Inflammatory macrophage treated with lipopolysaccharide for 1 hour (primary cell): Measurements from ENCODE around the gene ENTREP3.

Source experiments
- DNase-seq, 2 donors: peaks; one replicate each; pipeline ENCODE4 v3.0.0-alpha.2; 2020 to 2022

ENTREP3 gene

GRCh38 chr1:155277902-155278688, 22.8 kb upstream of the ENTREP3 start:
- peak; percentile 12 to 23 for DNase-seq

- DNase-seq: peak; percentile 91 to 98
These were observed 22.0 kb upstream of the ENTREP3 start, which contains the start of gene HCN3 for GRCh38 chr1:155277070-155277901. Gene HCN3, plus strand, starts transcription at chr1:155277463. Its CDS starts 128 bp downstream, at chr1:155277591.

- peak; percentile 94 to 96 for DNase-seq
These were observed 18.3 kb upstream of the ENTREP3 start, which contains the start of gene CLK2 for GRCh38 chr1:155273343-155274245. Gene CLK2, minus strand, starts transcription at chr1:155273504. Its CDS starts 2,527 bp downstream, at chr1:155270977.

- peak in 1 of 2 donors; percentile 15 for DNase-seq
These were observed 17.4 kb upstream of the ENTREP3 start for GRCh38 chr1:155272466-155273342.

- no peak for DNase-seq
These were observed 14.1 kb upstream of the ENTREP3 start for GRCh38 chr1:155269381-155269780.

GRCh38 chr1:155268630-155269029, 13.3 kb upstream of the ENTREP3 start:
- DNase-seq: no peak

GRCh38 chr1:155267373-155267772, 12.1 kb upstream of the ENTREP3 start:
- DNase-seq: no peak

DNA sequence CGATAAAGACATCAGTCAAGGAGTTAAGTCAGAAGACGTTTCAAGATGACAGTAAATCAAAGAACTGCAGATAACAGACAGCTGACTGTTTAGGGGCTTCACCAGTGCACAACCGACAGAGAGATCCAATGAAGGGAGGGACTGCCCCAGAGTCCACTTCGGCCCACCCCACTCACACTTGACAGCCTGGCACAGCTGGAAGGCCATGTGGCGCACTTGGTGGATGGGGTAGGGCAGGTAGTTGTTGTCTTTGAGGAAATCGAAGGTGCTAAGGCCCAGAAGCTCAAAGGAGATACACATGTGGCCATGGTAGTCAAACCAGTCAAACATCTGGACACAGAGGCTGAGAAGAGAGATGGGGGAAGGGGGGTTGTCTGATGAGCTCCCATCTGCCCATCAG, 11.3 kb upstream of the ENTREP3 start:
- DNase-seq: no peak

- DNase-seq: no peak
These were observed 7.8 kb upstream of the ENTREP3 start for GRCh38 chr1:155263067-155263466.

DNA sequence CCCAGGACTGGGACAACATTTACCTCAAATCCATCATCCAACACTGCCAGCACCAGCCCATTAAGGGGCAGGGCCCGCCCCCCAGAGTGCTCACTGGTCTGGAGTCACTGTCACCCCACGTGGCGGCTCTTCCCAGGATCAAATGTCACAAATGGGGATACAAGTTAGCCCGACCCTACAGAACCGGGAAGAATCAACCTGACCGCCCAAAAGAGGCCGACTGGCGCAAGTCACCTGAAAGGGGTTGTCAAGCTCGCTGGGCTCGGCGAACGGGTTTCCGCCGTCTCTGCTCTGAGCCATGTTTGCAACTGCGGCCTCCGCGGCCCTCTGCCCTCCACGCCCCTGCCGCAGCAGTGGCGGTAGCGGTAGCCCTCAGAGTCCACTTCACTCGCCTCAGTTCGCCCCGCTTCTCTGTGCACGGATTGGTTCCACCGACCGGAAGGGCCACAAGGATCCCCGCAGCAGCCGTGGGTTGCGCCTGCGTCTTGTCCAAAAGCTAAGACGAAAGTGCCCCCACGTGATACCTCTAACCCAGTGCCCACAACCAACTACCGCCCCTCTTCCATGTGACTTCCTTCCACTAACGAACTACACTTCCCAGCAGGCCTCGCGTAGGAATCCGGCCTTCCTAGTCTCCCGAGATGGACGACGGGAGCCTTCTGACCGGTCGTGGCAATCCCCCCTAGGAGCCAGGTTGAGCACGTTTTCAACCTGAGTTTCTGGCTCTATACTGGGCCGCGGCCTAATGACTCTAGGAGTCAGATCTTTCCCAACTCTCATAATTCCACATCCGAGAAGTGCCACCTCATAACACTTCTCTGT, 6.8 kb upstream of the ENTREP3 start, which contains the start of gene SCAMP3:
Gene SCAMP3 (minus strand): TSS at position 509 of the 822 bp plus-strand sequence. CDS start 209 bp downstream, at position 300.
- DNase-seq: peak; percentile 98

GRCh38 chr1:155261493-155261851, 6.2 kb upstream of the ENTREP3 start:
- DNase-seq: peak; percentile 25

DNA sequence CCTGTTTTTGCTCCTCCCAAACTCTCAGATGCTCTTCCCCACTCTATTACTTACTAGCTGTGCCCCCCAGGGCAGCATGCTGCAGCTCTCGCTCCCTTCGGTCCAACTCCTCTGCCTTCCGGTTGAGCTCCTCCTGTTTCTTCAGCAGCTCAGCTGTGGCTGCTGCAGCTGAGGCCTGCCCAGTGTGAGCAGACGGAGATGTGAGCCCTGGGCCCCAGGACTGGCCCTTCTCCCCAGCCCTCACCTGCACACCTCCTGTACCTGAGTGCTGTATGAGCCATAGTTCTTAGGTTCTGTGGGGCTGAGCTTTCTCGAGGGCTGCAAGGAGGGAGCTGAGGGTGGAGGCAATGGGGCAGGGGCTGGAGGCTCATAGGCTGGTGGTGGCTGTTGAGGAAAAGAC, 5.0 kb upstream of the ENTREP3 start:
- no peak for DNase-seq

GRCh38 chr1:155256058-155256852, 972 bp upstream of the ENTREP3 start:
- DNase-seq: no peak

DNA sequence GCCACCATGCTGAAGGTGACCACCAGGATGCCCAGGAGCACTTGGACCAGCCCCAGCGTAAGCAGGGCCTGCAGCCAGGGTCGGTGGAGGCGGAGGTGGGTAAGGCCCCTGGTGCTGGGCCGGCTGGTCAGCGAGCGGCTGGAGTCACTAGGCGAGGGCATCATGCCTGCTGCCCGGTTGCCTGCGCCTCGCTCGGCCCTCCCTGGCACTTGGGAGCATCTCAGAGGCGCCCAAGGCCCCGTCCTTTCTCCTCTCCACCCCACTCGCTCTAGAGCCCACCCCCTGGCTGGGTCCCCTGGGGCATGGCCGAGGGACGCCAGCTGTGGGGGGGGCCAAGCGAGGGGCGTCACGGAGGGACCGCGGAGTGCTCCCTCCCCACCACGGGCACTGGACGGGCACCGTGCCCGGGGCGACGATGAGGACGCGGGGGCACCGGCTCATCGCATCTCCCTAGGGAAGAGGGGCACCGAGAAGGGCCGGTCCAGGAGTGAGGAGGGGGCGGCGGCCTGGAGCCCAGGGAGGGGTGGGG, 505 bp downstream of the ENTREP3 start:
- no peak for DNase-seq

DNA sequence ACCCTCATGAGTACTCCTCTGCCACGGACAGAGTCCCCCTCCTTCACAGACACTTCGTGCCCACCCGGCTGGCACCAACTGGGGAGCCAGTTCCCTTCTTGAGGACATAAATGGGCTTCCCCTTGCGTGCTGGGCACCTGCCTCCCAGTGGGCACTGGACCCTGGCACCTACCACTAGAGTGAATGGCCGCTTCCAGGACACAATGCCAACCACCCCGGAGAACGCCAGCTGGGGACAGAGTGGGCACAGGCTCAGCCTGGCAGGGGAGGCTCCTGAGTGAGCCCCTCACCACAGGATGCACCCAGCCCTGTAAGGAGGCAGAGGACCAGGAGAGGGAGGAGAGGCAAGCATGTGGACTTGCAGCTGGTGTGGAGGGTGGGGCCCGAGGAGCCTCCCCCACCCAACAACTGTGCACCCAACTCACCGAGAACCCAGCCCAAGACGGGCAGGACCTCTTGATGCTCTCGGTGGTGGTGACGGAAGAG, 1.0 kb downstream of the ENTREP3 start:
- DNase-seq: no peak

DNA sequence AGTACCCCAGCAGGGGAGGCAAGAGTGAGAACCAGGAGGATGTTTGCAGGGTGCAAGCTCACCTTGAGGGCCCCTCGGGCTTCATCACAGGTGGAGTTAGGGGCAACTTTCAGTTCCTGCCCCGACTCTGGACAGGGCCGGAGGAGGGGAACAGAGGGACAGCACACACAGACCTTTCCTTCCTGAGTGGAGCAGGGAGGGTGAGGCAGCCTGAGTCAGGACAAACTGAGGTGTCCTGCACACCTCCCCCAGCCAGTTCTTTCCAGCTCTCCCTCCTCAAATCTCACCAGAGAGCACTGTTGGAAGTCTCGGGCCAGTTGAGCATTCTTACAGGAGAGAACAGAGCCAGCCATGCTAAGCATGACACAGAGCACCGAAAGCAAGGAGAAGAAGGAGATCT, 1.5 kb downstream of the ENTREP3 start:
- DNase-seq: no peak

GRCh38 chr1:155253208-155253607, 2.1 kb downstream of the ENTREP3 start:
- no peak for DNase-seq

- DNase-seq: no peak
These were observed 3.7 kb downstream of the ENTREP3 start for GRCh38 chr1:155251566-155251965.
